Activated naive CD4-positive, alpha-beta T cell treated with anti-CD3 and anti-CD28 coated beads, Interleukin-2, amount 50 U/mL, for 72 hours (primary cell): ENCODE measurements around the gene GJC1. TPM values are rescaled to one million over a fixed set of nuclear protein-coding genes. Genes with fewer than 3 reads are reported as not detected.
"Not testable (repeated sequence)": the region's sequence is repeated elsewhere in the genome, so short reads cannot be mapped to it uniquely, and the experiment has no call there.

Experiments
- ATAC-seq, 2 donors: fragments of 150-1000 bp; cut with Tn5 transposase; 2 replicates each; pipeline ENCODE4 v1.10.0; 2021; ENCODE audit warnings: mild to moderate bottlenecking in 2 of 2, moderate library complexity in 2 of 2
- DNase-seq, 2 donors: peaks; one replicate each; pipeline ENCODE4 v3.0.0; 2021 to 2022; ENCODE audit warnings: low spot score in 2 of 2
- H3K27ac Mint-ChIP-seq, 2 donors: one replicate each; pipeline ENCODE4 v1.8.0; 2022; ENCODE audit warnings: mild to moderate bottlenecking in 2 of 2, mixed read lengths in 2 of 2
- H3K36me3 Mint-ChIP-seq, 2 donors: one replicate each; pipeline ENCODE4 v1.8.0; 2022; ENCODE audit warnings: mixed read lengths in 2 of 2
- H3K9me3 Mint-ChIP-seq, 2 donors: one replicate each; pipeline ENCODE4 v1.8.0; 2022; ENCODE audit warnings: mixed read lengths in 2 of 2
- total RNA-seq, 2 donors: library from RNA; stranded (reverse); gene quantifications; one replicate each; pipeline ENCODE4 v1.2.3, GENCODE V29; 2022

Gene GJC1
- total RNA-seq, 2 donors from 2014 or later: 2.5 to 6.4 TPM

GRCh38 chr17:44825236-44825635 is 4.9 kb downstream of the GJC1 start:
- H3K9me3 Mint-ChIP-seq, H3K27ac Mint-ChIP-seq, H3K36me3 Mint-ChIP-seq, ATAC-seq: not testable (repeated sequence)
- peak in 1 of 2 donors; percentile 13 for DNase-seq

- no peak for ATAC-seq
- no peak overlapping the region for H3K27ac Mint-ChIP-seq
- H3K36me3 Mint-ChIP-seq: no peaks in the 10 kb centered on the region
- no peaks in the 10 kb centered on the region for H3K9me3 Mint-ChIP-seq
- no peak for DNase-seq
Measured at GRCh38 chr17:44820631-44821212, 9.4 kb downstream of the GJC1 start.

GRCh38 chr17:44818508-44818907 is 11.6 kb downstream of the GJC1 start:
- H3K9me3 Mint-ChIP-seq, DNase-seq, H3K36me3 Mint-ChIP-seq, ATAC-seq, H3K27ac Mint-ChIP-seq: not testable (repeated sequence)

DNA sequence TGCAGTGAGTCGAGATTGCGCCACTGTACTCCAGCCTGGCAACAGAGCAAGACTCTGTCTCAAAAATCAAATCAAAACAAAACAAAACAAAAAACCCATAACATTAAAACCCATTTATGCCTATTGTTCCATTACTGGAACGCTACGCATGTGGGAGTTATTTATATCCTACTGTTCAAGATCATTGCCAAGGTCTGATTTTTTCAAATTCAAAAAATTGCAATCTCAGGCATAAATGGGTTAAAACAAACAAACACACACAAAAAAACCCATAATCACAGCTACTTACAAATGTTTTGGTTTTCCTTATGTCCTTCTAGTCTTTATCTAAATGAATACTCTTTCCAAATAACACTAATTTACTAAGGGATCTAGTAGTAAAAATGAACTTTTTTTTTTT is 17.8 kb downstream of the GJC1 start:
- Mint-ChIP-seq H3K9me3 (no peaks in the 10 kb centered on the region), H3K27ac (no peak overlapping the region), H3K36me3 (no peaks in the 10 kb centered on the region)
- ATAC-seq (no peak), DNase-seq (no peak)

DNA sequence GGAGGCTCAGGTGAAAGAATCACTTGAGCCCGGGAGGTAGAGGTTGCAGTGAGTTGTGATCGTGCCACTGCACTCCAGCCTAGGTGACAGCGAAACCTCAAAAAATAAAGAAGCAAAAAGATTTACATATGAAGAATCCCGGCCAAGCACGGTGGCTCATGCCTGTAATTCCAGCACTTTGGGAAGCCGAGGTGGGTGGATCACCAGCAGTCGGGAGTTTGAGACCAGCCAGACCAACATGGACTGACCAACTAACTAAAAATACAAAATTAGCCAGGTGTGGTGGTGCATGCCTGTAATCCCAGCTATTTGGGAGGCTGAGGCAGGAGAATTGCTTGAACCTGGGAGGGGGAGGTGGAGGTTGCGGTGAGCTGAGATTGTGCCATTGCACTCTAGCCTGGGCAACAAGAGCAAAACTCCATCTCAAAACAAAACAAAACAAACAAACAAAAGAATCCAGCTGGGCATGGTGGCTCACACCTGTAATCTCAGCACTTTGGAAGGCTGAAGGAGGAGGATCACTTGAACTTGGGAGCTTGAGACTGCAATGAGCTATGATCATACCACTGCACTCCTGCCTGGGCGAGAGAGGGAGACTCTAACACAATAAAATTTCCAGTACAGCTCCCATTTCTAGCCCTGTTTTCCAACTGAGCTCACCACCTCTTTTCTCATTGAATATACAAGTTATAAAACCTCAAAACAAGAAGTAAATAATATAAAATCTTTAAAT is 21.3 kb downstream of the GJC1 start:
- H3K9me3 Mint-ChIP-seq, ATAC-seq, H3K27ac Mint-ChIP-seq, H3K36me3 Mint-ChIP-seq: not testable (repeated sequence)
- DNase-seq: peak in 1 of 2 donors; percentile 13

GRCh38 chr17:44808156-44808555 is 21.9 kb downstream of the GJC1 start:
- no peak for ATAC-seq
- no peak overlapping the region for H3K27ac Mint-ChIP-seq
- H3K36me3 Mint-ChIP-seq: no peaks in the 10 kb centered on the region
- H3K9me3 Mint-ChIP-seq: no peaks in the 10 kb centered on the region
- peak in 1 of 2 donors; percentile 21 for DNase-seq

DNA sequence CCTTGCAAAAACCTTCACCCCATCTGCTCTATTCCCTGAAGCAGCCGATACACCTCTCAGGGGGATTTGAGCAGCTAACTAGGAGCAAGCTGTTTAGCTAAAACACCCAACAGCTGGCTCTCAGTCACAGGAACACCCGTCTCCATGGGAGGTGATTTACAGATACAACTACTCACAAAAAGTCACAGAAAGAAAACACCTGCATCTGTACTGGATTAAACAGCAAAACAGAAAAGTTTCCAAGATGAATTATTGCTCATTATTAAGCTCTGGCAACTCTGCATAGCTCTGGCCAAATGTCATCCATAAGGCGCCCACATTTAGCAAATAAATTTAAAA is 22.3 kb downstream of the GJC1 start:
- Mint-ChIP-seq H3K36me3 (no peaks in the 10 kb centered on the region), H3K27ac (no peak overlapping the region), H3K9me3 (no peaks in the 10 kb centered on the region)
- ATAC-seq (no peak), DNase-seq (no peak)

GRCh38 chr17:44807093-44807816 is 22.8 kb downstream of the GJC1 start:
- ATAC-seq (no peak), DNase-seq (no peak)
- Mint-ChIP-seq H3K27ac (no peak overlapping the region), H3K9me3 (no peaks in the 10 kb centered on the region), H3K36me3 (no peaks in the 10 kb centered on the region)

DNA sequence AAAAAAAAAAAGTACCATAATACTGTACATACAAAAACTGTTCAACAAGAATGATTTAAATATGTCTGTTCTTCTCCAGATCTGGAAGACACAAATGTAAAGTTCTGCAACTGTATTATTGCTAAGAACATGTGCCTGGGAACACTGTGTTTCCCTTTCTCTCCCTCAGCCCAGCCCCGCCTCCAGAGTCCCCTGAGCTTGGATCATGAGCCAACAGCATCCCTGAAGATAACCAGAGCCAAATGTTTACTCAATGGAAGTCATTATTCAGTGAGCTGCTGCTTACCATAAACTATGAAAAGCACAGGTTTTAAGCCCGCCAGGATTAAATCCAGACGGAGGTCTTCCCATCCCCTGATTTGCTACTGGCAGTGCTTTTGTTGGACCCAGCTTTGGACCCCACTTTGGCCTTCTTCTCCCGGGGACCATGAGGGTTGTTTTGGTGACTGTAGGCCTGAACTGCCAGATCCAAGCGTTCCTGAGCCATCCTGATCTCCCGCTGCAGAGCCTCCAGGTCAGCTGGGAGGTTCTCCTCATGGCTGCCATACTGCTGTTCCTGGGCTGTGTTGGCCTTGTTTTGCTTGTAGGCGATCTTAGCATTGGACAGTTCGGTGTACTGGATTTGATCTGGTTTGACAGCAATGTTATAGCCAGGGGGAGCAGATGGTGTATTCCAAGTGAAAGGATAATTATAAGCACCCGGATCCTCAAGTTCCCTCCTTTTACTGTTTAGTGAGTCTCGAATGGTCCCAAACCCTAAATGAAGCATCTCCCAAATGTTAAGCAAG is 25.6 kb downstream of the GJC1 start:
- DNase-seq (peak in 1 of 2 donors; percentile 9), ATAC-seq (no peak)
- H3K27ac Mint-ChIP-seq: peak overlapping the region in 1 of 2 donors; percentile 60
- H3K9me3 Mint-ChIP-seq: no peaks in the 10 kb centered on the region
- H3K36me3 Mint-ChIP-seq: no peaks in the 10 kb centered on the region

- no peak overlapping the region for H3K27ac Mint-ChIP-seq
- no peaks in the 10 kb centered on the region for H3K36me3 Mint-ChIP-seq
- H3K9me3 Mint-ChIP-seq: no peaks in the 10 kb centered on the region
- no peak for DNase-seq
- ATAC-seq: no peak
Measured at GRCh38 chr17:44801880-44802279, 28.2 kb downstream of the GJC1 start.

DNA sequence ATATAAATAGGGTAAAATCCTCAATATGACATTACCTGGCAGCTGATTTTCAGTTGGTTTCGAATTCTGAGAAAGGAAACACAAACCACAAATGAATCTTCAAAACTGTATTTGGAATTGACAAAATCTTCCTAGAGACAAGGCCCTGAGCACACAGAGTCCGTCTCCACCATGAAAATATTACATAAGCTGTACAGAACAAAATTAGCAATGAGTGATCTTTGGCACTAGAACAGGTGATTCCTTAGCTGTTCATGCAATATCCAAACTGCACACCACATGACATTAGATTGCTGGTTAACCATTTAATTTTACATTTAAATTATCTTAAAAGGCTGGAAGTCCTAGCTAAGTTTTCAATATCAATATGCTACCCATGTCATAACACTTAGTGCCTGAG is 31.7 kb downstream of the GJC1 start:
- DNase-seq (no peak), ATAC-seq (no peak)
- no peaks in the 10 kb centered on the region for H3K9me3 Mint-ChIP-seq
- no peak overlapping the region for H3K27ac Mint-ChIP-seq
- no peaks in the 10 kb centered on the region for H3K36me3 Mint-ChIP-seq

- ATAC-seq: no peak
- Mint-ChIP-seq H3K36me3 (no peaks in the 10 kb centered on the region), H3K27ac (no peak overlapping the region), H3K9me3 (no peaks in the 10 kb centered on the region)
- no peak for DNase-seq
Measured at GRCh38 chr17:44797802-44798201, 32.3 kb downstream of the GJC1 start.

- no peak for ATAC-seq
- DNase-seq: peak in 1 of 2 donors; percentile 14
- Mint-ChIP-seq H3K36me3 (no peaks in the 10 kb centered on the region), H3K27ac (no peak overlapping the region), H3K9me3 (no peaks in the 10 kb centered on the region)
Measured at GRCh38 chr17:44796731-44797130, 33.4 kb downstream of the GJC1 start.

DNA sequence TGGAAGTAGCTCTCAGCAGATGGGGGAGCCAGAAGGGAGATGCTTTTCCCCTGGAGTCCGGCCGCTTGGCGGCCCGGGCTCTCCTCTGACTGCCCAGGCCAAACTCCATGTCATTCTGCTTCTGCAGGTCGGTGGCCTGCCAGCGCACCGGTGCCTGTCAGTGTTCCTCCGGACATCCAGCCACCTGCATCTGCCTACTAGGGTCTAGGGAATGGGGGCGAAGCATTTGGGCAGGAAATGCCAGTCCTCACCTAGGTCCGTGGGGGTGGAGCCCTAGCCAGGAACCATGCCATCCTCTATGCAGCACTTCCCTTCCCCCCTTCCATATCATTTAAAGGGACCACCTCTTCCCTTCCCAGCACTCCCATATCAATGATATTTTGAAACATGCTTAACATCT is 34.2 kb downstream of the GJC1 start:
- no peak overlapping the region for H3K27ac Mint-ChIP-seq
- no peaks in the 10 kb centered on the region for H3K9me3 Mint-ChIP-seq
- no peak for ATAC-seq
- peak in 1 of 2 donors; percentile 42 for DNase-seq
- H3K36me3 Mint-ChIP-seq: no peaks in the 10 kb centered on the region

GRCh38 chr17:44795421-44795820 is 34.7 kb downstream of the GJC1 start:
- ATAC-seq (no peak), DNase-seq (no peak)
- Mint-ChIP-seq H3K9me3 (no peaks in the 10 kb centered on the region), H3K27ac (no peak overlapping the region), H3K36me3 (no peaks in the 10 kb centered on the region)

GRCh38 chr17:44794851-44795413 is 35.2 kb downstream of the GJC1 start:
- H3K36me3 Mint-ChIP-seq: no peaks in the 10 kb centered on the region
- ATAC-seq: peak; percentile 16 to 50
- no peak for DNase-seq
- peak overlapping the region in 1 of 2 donors; percentile 17 for H3K27ac Mint-ChIP-seq
- no peaks in the 10 kb centered on the region for H3K9me3 Mint-ChIP-seq
